T-cell (primary cell): ENCODE measurements around the gene GRM7. TPM values are rescaled to one million over a fixed set of nuclear protein-coding genes. Genes with fewer than 3 reads are reported as not detected.

Source experiments
- ATAC-seq, 4 experiments: fragments of 200-7000 bp in 3 of 4; fragments of 150-1000 bp in 1 of 4; cut with Tn5 transposase; replicated peaks in 1 of 4; 1 replicate in 3 of 4; 2 replicates in 1 of 4; pipeline ENCODE4 v1.10.0; 2021; ENCODE audit warnings: moderate library complexity in 3 of 4, mild to moderate bottlenecking in 2 of 4, moderate number of reproducible peaks in 1 of 4
- CTCF ChIA-PET, 2 donors: fragments of 300-600 bp; sonication (Branson Sonifier 250); formaldehyde crosslinking; loops; one replicate each; lab custom pipeline; 2022; ENCODE audit warnings: antibody characterized with exemption in 2 of 2; lab: Charles Lee
- POLR2A ChIA-PET, 2 donors: fragments of 300-600 bp; sonication (Branson Sonifier 250); formaldehyde crosslinking; loops; one replicate each; lab custom pipeline; 2022; ENCODE audit warnings: antibody characterized with exemption in 2 of 2; lab: Charles Lee
- DNase-seq, 35 experiments: peaks; one replicate each; pipeline versions ENCODE4 v3.0.0 to v3.0.0-alpha.2; 2013 to 2023
- H3K27ac ChIP-seq: one replicate; pipeline ENCODE4 v1.5.1; 2013; ENCODE audit warnings: low read length
- H3K27me3 ChIP-seq, 2 experiments: replicated peaks in 1 of 2; 1 replicate in 1 of 2; 2 replicates in 1 of 2; pipeline versions ENCODE4 v1.6.1 to v1.7.0; 2013; ENCODE audit warnings: low read length in 1 of 2, mixed read lengths in 1 of 2; ENCODE audit not compliant: control insufficient read depth in 2 of 2, insufficient read depth in 2 of 2; ENCODE audit errors: extremely low read depth in 1 of 2
- H3K36me3 ChIP-seq, 2 donors: 1 replicate in 1 of 2; 2 replicates in 1 of 2; pipeline versions ENCODE4 v1.6.1 to v1.7.0; 2013; ENCODE audit warnings: low read length in 1 of 2; ENCODE audit not compliant: control insufficient read depth in 2 of 2, insufficient read depth in 1 of 2; ENCODE audit errors: extremely low read depth in 1 of 2
- H3K4me1 ChIP-seq, 2 experiments: 1 replicate in 1 of 2; 2 replicates in 1 of 2; pipeline versions ENCODE4 v1.6.1 to v1.7.0; 2013; ENCODE audit warnings: low read length in 2 of 2, mixed read lengths in 1 of 2; ENCODE audit not compliant: insufficient read depth in 2 of 2, control insufficient read depth in 1 of 2; ENCODE audit errors: extremely low read depth in 1 of 2
- H3K4me3 ChIP-seq, 2 donors: 1 replicate in 1 of 2; 2 replicates in 1 of 2; pipeline versions ENCODE4 v1.5.1 to v1.7.0; 2013; ENCODE audit warnings: mild to moderate bottlenecking in 2 of 2, low read length in 1 of 2, moderate library complexity in 1 of 2; ENCODE audit not compliant: control insufficient read depth in 1 of 2; ENCODE audit errors: extremely low read depth in 1 of 2
- H3K9me3 ChIP-seq: 2 replicates; pipeline ENCODE4 v1.7.0; 2013
- H3K27ac Mint-ChIP-seq, 2 donors: one replicate each; pipeline ENCODE4 v1.8.0; 2020 to 2021; ENCODE audit warnings: mild to moderate bottlenecking in 2 of 2, mixed read lengths in 2 of 2
- H3K27me3 Mint-ChIP-seq, 2 donors: one replicate each; pipeline ENCODE4 v1.8.0; 2021 to 2022; ENCODE audit warnings: mixed read lengths in 2 of 2
- H3K36me3 Mint-ChIP-seq: one replicate; pipeline ENCODE4 v1.8.0; 2021; ENCODE audit warnings: mixed read lengths
- H3K4me1 Mint-ChIP-seq, 3 donors: one replicate each; pipeline ENCODE4 v1.8.0; 2020 to 2022; ENCODE audit warnings: mixed read lengths in 3 of 3, mild to moderate bottlenecking in 1 of 3
- H3K4me3 Mint-ChIP-seq, 3 donors: one replicate each; pipeline ENCODE4 v1.8.0; 2020 to 2022; ENCODE audit warnings: mild to moderate bottlenecking in 3 of 3, mixed read lengths in 3 of 3, moderate library complexity in 3 of 3
- H3K9me3 Mint-ChIP-seq, 3 donors: one replicate each; pipeline ENCODE4 v1.8.0; 2020 to 2022; ENCODE audit warnings: mixed read lengths in 3 of 3
- WGBS: methylation state at CpG from one replicate; pipeline ENCODE4 v1.1.5; 2013; ENCODE audit warnings: missing lambda C conversion rate; ENCODE audit not compliant: insufficient coverage; 5-methylcytosine and 5-hydroxymethylcytosine counted together
- total RNA-seq, 35 experiments: library from RNA in 6 of 35; stranded (reverse) in 6 of 35; fragments of 120-200 nt in 1 of 35; gene quantifications; one replicate each; pipeline versions ENCODE4 v1.2.1 to v1.2.4 and lab custom pipeline; 2013 to 2026

GRM7 gene
- total RNA-seq, 5 donors from 2014 or later (not counting 1 experiment from before 2014, with no cell fraction given), result not detected

DNA sequence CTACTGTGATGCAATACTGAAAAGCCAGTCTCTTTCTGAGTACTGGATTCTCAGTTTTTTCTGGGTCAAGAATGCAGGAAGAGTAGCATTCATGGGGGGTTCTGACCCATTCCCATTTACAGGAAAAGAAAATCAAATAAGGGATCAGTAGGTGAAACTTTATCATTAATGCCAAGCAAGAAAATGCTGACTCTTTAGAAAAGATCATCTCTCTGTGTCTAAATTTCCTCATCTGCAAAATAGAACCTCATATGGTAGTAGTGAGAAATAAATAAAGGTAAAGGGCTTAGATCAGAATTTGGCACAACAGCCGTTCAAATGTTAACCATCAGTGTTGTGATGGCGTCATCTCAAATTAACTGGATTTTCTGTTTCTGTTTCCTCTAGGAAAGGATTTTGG lies 833.1 kb downstream of the GRM7 start:
- H3K27me3 Mint-ChIP-seq, result no peaks in the 10 kb centered on the region
- no peaks in the 10 kb centered on the region for H3K27me3 ChIP-seq
- no peaks in the 10 kb centered on the region for H3K4me1 ChIP-seq
- H3K27ac Mint-ChIP-seq, result no peak overlapping the region
- ATAC-seq (no peak), DNase-seq (no peak)
- no peak overlapping the region for H3K4me3 ChIP-seq
- no peaks in the 10 kb centered on the region for H3K9me3 ChIP-seq
- no peak overlapping the region for H3K4me3 Mint-ChIP-seq
- no peak overlapping the region for H3K27ac ChIP-seq
- H3K4me1 Mint-ChIP-seq, result no peaks in the 10 kb centered on the region
- no peaks in the 10 kb centered on the region for H3K36me3 ChIP-seq
- ChIA-PET POLR2A (no interaction called here), CTCF (no interaction called here)
- peaks cover 0 to 14% (median 0%) of the 10 kb centered on the region in 3 donors for H3K9me3 Mint-ChIP-seq
- H3K36me3 Mint-ChIP-seq, result no peaks in the 10 kb centered on the region
- no CpG with 5 or more reads among the region's 2 CpGs for WGBS

DNA sequence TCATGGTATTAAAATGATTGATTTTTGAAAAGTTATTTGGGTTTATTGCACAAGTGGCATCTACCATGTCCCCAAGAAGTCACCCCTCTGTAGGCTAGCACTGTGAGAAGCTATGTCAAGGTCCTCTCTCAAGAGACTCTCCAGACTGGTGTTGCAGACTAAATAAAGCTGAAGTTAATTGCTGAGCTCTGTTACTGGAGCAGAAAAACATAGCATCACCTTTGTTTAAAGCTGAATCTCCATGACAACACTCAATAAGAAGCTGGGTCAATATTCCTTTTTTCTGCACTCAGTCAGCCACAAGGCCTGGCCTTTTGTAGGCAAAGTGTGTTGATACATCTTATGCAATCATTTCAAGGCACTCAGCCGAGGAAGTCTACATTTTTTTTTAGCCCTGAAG lies 834.1 kb downstream of the GRM7 start:
- H3K36me3 ChIP-seq, result no peaks in the 10 kb centered on the region
- H3K9me3 ChIP-seq, result no peaks in the 10 kb centered on the region
- no peaks in the 10 kb centered on the region for H3K27me3 ChIP-seq
- ATAC-seq (no peak), DNase-seq (no peak)
- Mint-ChIP-seq H3K36me3 (no peaks in the 10 kb centered on the region), H3K27me3 (no peaks in the 10 kb centered on the region), H3K9me3 (peaks cover 0 to 8% (median 0%) of the 10 kb centered on the region in 3 donors), H3K27ac (no peak overlapping the region), H3K4me1 (no peaks in the 10 kb centered on the region), H3K4me3 (no peak overlapping the region)
- no CpG with 5 or more reads among the region's 1 CpG for WGBS
- H3K4me1 ChIP-seq, result no peaks in the 10 kb centered on the region
- no peak overlapping the region for H3K27ac ChIP-seq
- H3K4me3 ChIP-seq, result no peak overlapping the region
- ChIA-PET CTCF (no interaction called here), POLR2A (no interaction called here)

DNA sequence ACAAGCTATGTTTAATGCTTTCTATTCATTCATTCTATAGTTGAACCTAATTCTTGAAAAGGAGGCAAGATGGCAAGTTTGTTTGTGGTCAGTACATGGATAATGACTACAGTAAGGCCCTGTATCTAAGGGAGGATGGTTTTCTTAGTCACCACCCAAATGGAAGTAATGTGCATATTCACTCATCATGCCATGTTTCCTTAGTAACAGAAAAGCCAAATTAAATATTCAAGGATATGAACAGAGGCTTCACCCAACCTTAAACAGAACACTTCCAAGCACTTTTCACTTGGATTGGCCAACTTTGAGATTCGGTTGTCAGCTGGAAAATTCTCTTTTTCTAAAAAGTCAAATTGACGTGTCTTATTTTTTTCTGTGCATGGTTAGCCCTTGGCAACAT lies 835.4 kb downstream of the GRM7 start:
- ATAC-seq (no peak), DNase-seq (no peak)
- H3K27me3 ChIP-seq, result no peaks in the 10 kb centered on the region
- H3K27ac ChIP-seq, result no peak overlapping the region
- no peaks in the 10 kb centered on the region for H3K4me1 Mint-ChIP-seq
- CTCF ChIA-PET, result no interaction called here
- no peaks in the 10 kb centered on the region for H3K27me3 Mint-ChIP-seq
- H3K36me3 Mint-ChIP-seq, result no peaks in the 10 kb centered on the region
- H3K27ac Mint-ChIP-seq, result no peak overlapping the region
- no peaks in the 10 kb centered on the region for H3K36me3 ChIP-seq
- H3K9me3 ChIP-seq, result no peaks in the 10 kb centered on the region
- H3K4me3 Mint-ChIP-seq, result no peak overlapping the region
- peaks cover 0 to 8% (median 0%) of the 10 kb centered on the region in 3 donors for H3K9me3 Mint-ChIP-seq
- POLR2A ChIA-PET, result no interaction called here
- H3K4me1 ChIP-seq, result no peaks in the 10 kb centered on the region
- H3K4me3 ChIP-seq, result no peak overlapping the region
- 70% methylated on average over 2 of the region's 2 CpGs for WGBS

DNA sequence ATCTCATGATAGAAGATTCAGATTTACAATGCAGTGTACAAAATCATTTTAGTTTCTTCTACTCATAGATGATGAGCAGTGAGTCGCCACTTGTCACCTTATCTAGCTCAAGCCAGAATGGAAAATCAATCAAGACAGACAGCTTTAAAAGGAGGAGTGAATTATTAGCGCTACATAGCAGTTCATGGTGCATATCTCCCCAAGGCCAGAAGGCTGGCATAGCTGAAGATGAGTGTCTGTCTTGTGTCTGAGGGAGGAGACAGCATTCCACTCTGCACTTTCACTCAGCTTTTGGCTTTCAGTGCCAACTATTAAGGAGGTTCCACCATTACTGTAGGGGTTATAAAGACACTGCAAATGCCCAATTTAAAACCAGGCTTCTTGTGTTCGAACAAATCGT lies 836.6 kb downstream of the GRM7 start:
- no peak for ATAC-seq
- DNase-seq, result no peak
- peaks cover 0 to 5% (median 0%) of the 10 kb centered on the region in 3 donors for H3K9me3 Mint-ChIP-seq
- H3K4me3 ChIP-seq, result no peak overlapping the region
- H3K4me3 Mint-ChIP-seq, result no peak overlapping the region
- H3K4me1 ChIP-seq, result no peaks in the 10 kb centered on the region
- no peak overlapping the region for H3K27ac ChIP-seq
- 67% methylated on average over 2 of the region's 4 CpGs for WGBS
- no peaks in the 10 kb centered on the region for H3K9me3 ChIP-seq
- ChIA-PET CTCF (no interaction called here), POLR2A (no interaction called here)
- H3K27me3 Mint-ChIP-seq, result no peaks in the 10 kb centered on the region
- H3K4me1 Mint-ChIP-seq, result no peaks in the 10 kb centered on the region
- H3K36me3 Mint-ChIP-seq, result no peaks in the 10 kb centered on the region
- no peaks in the 10 kb centered on the region for H3K27me3 ChIP-seq
- no peaks in the 10 kb centered on the region for H3K36me3 ChIP-seq
- H3K27ac Mint-ChIP-seq, result no peak overlapping the region

DNA sequence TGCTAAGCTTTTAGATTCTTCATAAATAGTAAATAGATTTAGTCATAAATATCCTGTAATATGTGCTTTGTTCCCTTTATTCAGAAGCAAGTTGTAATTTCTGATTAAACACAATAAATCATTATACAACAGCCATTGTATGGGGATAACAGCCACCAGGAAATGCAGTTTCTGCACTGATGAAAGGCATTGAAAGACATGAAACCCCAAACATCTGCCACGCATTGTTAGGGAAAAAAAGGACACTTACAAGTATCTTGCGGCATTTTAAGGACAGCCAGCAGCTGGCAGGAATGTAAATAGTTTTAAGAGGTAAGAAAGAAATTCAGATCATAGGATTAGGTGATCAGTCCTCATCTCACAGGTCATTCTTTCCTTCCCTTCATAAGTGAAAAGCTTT lies 839.6 kb downstream of the GRM7 start:
- Mint-ChIP-seq H3K36me3 (no peaks in the 10 kb centered on the region), H3K9me3 (no peaks in the 10 kb centered on the region), H3K4me1 (no peaks in the 10 kb centered on the region), H3K27ac (no peak overlapping the region), H3K4me3 (no peak overlapping the region), H3K27me3 (no peaks in the 10 kb centered on the region)
- H3K36me3 ChIP-seq, result no peaks in the 10 kb centered on the region
- H3K4me3 ChIP-seq, result no peak overlapping the region
- POLR2A ChIA-PET, result interaction anchor here in 1 of 2 donors (1.0 kb wide), 1 partner anchor 20 kb away, joined by 7 read pairs; no protein-coding TSS in a partner anchor
- DNase-seq, result no peak
- no peaks in the 10 kb centered on the region for H3K4me1 ChIP-seq
- no peak for ATAC-seq
- no peaks in the 10 kb centered on the region for H3K27me3 ChIP-seq
- WGBS, result 80% methylated on average over 1 of the region's 2 CpGs
- no peak overlapping the region for H3K27ac ChIP-seq
- CTCF ChIA-PET, result no interaction called here
- no peaks in the 10 kb centered on the region for H3K9me3 ChIP-seq

DNA sequence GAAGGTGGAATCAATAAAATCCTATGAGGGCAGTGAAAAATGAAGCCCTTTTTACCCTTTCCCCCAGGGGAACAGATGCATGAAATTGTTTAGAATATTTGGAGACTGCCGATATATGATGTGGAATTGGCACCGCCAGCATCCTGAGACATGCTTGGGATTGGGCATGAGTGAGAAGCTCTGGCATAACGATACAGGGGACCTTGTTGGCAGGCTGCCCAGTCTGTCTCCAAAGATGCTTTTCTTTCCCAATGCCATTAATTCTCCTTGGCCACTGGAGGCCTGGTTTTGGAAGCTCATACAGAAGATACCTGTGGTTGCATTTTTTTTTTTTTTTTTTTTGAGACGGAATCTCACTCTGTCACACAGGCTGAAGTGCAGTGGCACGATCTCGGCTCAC lies 840.1 kb downstream of the GRM7 start:
- H3K27ac Mint-ChIP-seq, result no peak overlapping the region
- Histone ChIP-seq H3K27me3 (no peaks in the 10 kb centered on the region), H3K27ac (no peak overlapping the region), H3K4me1 (no peaks in the 10 kb centered on the region), H3K4me3 (no peak overlapping the region), H3K9me3 (no peaks in the 10 kb centered on the region), H3K36me3 (no peaks in the 10 kb centered on the region)
- ATAC-seq (no peak), DNase-seq (no peak)
- ChIA-PET POLR2A (interaction anchor here in 1 of 2 donors (1.0 kb wide), 1 partner anchor 20 kb away, joined by 7 read pairs; no protein-coding TSS in a partner anchor), CTCF (no interaction called here)
- no peaks in the 10 kb centered on the region for H3K27me3 Mint-ChIP-seq
- no peak overlapping the region for H3K4me3 Mint-ChIP-seq
- no peaks in the 10 kb centered on the region for H3K4me1 Mint-ChIP-seq
- no peaks in the 10 kb centered on the region for H3K36me3 Mint-ChIP-seq
- 96% methylated on average over 3 of the region's 6 CpGs for WGBS
- H3K9me3 Mint-ChIP-seq, result no peaks in the 10 kb centered on the region

DNA sequence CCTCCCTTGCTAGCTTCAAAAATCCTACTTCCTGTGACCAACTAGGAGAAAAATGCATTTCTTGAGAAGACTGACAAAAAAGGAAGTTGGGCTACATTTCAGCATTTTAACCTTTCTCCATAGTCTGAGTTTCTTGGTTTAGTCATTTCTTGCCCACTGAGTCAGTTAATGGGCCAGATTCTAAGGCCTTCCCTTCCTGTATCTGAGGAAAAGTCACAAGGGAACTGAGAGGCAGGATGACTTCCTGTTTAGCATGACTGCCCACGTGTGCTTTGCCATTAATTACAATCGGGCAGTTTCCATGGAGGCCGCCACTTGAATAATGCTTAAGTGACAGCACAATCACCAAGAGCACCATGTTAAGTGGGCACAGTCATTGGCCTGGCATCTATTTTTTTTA lies 846.3 kb downstream of the GRM7 start:
- DNase-seq (no peak), ATAC-seq (no peak)
- H3K9me3 Mint-ChIP-seq, result peaks cover 0 to 4% (median 0%) of the 10 kb centered on the region in 3 donors
- no peaks in the 10 kb centered on the region for H3K36me3 Mint-ChIP-seq
- 70% methylated on average over 2 of the region's 3 CpGs for WGBS
- no peaks in the 10 kb centered on the region for H3K36me3 ChIP-seq
- CTCF ChIA-PET, result no interaction called here
- POLR2A ChIA-PET, result interaction anchor here in 1 of 2 donors (0.6 kb wide), 1 partner anchor 94 kb away, joined by 5 read pairs; no protein-coding TSS in a partner anchor
- no peak overlapping the region for H3K27ac ChIP-seq
- no peak overlapping the region for H3K4me3 Mint-ChIP-seq
- no peaks in the 10 kb centered on the region for H3K4me1 ChIP-seq
- no peaks in the 10 kb centered on the region for H3K9me3 ChIP-seq
- no peaks in the 10 kb centered on the region for H3K27me3 ChIP-seq
- H3K4me3 ChIP-seq, result no peak overlapping the region
- H3K27me3 Mint-ChIP-seq, result no peaks in the 10 kb centered on the region
- H3K4me1 Mint-ChIP-seq, result peaks cover 4 to 11% (median 6%) of the 10 kb centered on the region in 3 donors
- no peak overlapping the region for H3K27ac Mint-ChIP-seq
